A204.1 (cell line): ENCODE data around the gene RABGAP1L.
A peak's percentile ranks its signal among the peaks of the same experiment; 100 is the strongest.
"Not testable (repeated sequence)": the region's sequence is repeated elsewhere in the genome, so short reads cannot be mapped to it uniquely, and the experiment has no call there.

Experiments used
- FAIRE-seq: peaks from 2 replicates; lab custom pipeline; 2012; peaks lifted over from hg19 to GRCh38; lab: Jason Lieb, UNC

Gene RABGAP1L

DNA sequence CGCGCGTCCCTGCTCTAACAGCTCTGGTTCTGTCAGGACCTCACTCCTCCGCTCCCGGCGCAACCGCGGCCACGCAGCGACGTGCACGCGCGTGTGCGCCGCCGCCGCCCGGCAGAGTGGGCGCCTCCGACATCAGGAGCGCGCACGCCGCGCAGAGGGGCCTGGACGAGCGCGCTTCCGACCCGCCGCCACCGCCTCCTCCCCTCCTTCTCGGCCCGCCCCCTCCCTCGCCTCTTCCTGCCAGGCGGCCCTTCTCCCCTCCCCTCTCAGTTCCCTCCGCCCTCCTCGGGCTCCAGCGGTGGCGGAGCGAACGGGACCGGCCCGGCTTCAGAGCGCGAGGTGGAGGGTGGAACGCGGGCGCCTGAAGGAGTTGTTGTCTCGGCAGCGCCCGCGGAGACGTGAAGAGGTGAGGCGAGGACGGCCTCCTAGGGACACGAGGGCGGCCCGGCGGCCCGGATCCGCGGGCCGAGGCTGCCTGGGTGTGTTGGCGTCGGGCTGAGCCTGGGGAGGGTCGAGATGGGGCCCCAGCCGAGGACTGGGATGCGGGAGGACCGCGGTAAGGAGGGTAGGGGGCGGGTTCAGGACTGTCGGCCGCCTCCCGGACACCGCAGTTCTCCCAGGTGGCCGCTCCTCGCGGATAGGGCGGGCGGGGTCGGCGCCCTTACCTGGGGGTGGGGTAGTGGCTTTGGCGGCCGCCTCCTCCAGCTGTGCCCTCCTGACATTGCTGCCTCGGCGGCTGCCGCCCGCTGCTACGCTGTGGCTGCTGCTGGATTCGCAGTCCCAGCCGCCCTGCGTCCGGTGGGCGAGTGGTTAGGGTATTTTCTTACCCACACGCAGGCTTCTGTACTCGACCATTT lies at the start of gene RABGAP1L:
TSS of gene RABGAP1L (plus strand) at position 269 of the 857 bp plus-strand sequence.
- no peak for FAIRE-seq

DNA sequence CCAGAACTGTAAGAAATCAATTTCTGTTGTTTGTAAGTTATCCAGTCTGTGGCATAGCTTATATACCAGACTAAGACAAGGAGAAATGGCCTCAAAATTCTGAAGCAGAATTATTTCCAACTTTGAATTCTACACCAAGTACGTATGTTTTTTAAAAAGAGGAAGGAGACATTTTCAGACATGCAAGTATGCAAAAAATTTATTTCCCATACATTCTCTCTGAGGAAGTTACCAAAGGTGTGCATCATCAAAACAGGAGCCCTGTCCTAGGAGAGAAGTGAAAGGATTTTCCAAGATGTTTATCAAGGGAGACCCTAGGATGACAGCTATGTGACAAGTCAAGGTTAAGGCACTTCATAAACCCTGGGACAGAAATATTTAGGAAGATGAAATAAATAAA lies 49.3 kb upstream of the RABGAP1L start:
- no peak for FAIRE-seq

- FAIRE-seq = no peak
Observed at GRCh38 chr1:174112489-174113162, 46.7 kb upstream of the RABGAP1L start.

GRCh38 chr1:174114106-174114505 lies 45.2 kb upstream of the RABGAP1L start:
- no peak for FAIRE-seq

- no peak for FAIRE-seq
Observed at GRCh38 chr1:174114788-174115448, 44.4 kb upstream of the RABGAP1L start.

GRCh38 chr1:174116042-174116441 lies 43.3 kb upstream of the RABGAP1L start:
- FAIRE-seq = no peak

DNA sequence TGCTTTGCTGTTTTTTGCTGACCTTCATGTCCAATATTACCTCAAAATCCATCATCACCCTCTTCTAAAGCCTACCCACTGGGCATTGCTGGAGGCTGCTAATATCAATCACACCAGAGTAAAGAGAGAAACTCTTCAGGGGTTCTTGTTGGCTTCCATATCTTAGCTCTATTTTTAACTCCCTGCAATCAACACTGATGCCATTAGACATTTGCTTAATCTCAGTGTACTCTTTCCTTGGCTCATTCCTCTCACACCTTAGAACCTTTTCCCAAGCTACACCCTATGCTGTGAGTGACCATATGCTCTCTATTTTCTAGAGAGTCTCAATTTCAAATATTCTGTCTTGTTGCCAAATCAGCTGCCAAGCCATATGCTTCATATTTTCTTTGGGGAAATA lies 40.6 kb upstream of the RABGAP1L start:
- FAIRE-seq = no peak

GRCh38 chr1:174122318-174122717 lies 37.0 kb upstream of the RABGAP1L start:
- not testable (repeated sequence) for FAIRE-seq

GRCh38 chr1:174123843-174124242 lies 35.5 kb upstream of the RABGAP1L start:
- FAIRE-seq = no peak

GRCh38 chr1:174127176-174127575 lies 32.1 kb upstream of the RABGAP1L start:
- FAIRE-seq = not testable (repeated sequence)

GRCh38 chr1:174131032-174131638 lies 28.2 kb upstream of the RABGAP1L start:
- no peak for FAIRE-seq

GRCh38 chr1:174134003-174134659 lies 25.2 kb upstream of the RABGAP1L start:
- FAIRE-seq = peak; percentile 91

GRCh38 chr1:174135211-174135610 lies 24.1 kb upstream of the RABGAP1L start:
- no peak for FAIRE-seq

DNA sequence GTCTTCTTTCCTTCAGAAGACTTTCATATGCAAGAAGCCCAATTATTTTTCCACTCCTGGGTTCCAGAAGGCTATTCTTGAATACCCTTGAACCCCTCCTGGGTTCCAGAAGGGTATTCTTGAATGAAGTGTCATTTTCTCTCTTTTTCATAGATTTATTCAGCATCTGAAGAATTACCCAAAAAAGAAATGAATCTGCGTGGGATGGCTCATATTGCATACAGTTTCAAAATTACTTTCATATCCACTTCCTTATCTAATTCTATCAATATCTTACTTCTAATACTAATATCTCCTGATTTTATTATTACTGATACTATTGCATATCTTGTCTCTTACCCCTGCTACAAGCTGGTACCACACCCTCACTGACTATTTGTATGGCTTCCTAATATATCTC lies 22.6 kb upstream of the RABGAP1L start:
- no peak for FAIRE-seq

DNA sequence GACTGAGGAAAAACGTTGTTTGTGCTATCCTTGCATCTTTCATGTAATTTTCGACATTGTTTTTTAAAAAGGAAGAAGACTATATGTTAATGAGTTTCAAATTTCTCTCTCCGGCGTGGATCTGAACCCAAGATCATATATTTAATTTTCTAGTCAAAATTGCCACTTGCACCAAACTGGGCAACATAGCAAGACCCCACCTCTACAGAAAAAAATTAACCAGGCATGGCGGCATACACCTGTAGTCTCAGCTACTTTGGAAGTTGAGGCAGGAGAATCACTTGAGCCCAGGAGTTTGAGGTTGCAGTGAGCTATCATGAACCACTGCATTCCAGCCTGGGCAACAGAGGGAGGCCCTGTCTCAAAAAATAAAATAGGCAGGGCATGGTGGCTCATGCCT lies 16.5 kb upstream of the RABGAP1L start:
- no peak for FAIRE-seq

GRCh38 chr1:174143727-174144396 lies 15.5 kb upstream of the RABGAP1L start:
- FAIRE-seq = not testable (repeated sequence)

DNA sequence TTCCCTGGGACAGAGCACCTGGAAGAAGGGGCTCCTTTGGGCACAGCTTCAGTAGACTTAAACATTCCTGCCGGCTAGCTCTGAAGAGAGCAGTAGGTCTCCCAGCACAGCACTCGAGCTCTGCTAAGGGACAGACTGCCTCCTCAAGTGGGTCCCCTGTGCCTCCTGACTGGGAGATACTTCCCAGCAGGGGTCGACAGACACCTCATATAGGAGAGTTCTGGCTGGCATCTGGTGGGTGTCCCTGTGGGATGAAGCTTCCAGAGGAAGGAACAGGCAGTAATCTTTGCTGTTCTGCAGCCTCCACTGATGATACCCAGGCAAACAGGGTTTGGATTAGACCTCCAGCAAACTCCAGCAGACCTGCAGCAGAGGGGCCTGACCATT lies 14.9 kb upstream of the RABGAP1L start:
- not testable (repeated sequence) for FAIRE-seq

DNA sequence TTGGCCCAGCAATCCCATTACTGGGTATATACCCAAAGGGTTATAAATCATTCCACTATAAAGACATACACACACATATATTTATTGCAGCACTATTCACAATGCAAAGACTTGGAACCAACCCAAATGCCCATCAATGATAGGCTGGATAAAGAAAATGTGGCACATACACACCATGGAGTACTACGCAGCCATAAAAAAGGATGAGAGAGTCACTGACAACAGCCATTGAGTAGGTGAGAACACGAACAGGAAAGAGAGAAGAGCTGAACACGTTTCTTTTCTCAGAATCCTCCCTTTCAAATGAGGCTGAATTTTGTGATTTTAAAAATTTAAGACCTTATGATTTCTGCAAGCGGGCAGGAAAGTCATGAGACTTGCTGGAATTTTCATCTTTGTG lies 10.1 kb upstream of the RABGAP1L start:
- no peak for FAIRE-seq

GRCh38 chr1:174150499-174150898 lies 8.8 kb upstream of the RABGAP1L start:
- FAIRE-seq = no peak

- no peak for FAIRE-seq
Observed at GRCh38 chr1:174152427-174152826, 6.9 kb upstream of the RABGAP1L start.

GRCh38 chr1:174153085-174153824 lies 6.1 kb upstream of the RABGAP1L start:
- FAIRE-seq = no peak
